Panc1 (cell line): Measurements from ENCODE around the gene CCL28.

ENCODE experiments used
- CTCF ChIP-seq: fragments of 450-650 bp; IDR thresholded peaks from 2 replicates; pipeline ENCODE4 v1.5.1; 2017; ENCODE audit warnings: mild to moderate bottlenecking
- POLR2AphosphoS5 ChIP-seq: IDR thresholded peaks from 2 replicates; pipeline ENCODE4 v1.6.1; 2012; ENCODE audit warnings: mild to moderate bottlenecking, low read depth, low read length, moderate library complexity
- REST ChIP-seq, 2 experiments: IDR thresholded peaks; 2 replicates each; pipeline ENCODE4 v1.6.1; 2011 to 2012; ENCODE audit warnings: low read depth in 2 of 2, control low read depth in 1 of 2, low read length in 1 of 2, mild to moderate bottlenecking in 1 of 2, moderate library complexity in 1 of 2; ENCODE audit not compliant: insufficient read depth in 1 of 2
- SIN3A ChIP-seq: IDR thresholded peaks from 2 replicates; pipeline ENCODE4 v1.6.1; 2012; ENCODE audit warnings: low read depth, mild to moderate bottlenecking, low read length, moderate library complexity, borderline replicate concordance; ENCODE audit not compliant: insufficient read depth

- TF ChIP-seq CTCF (no peak), REST (IDR thresholded peaks at IDR 0.05; ENCODE audit: insufficient read depth in 1 of 2, low read depth in 2 of 2, low read length in 1 of 2) (no peak), POLR2AphosphoS5 (no peak), SIN3A (no peak)
These were observed 15.4 kb downstream of the CCL28 start for GRCh38 chr5:43396762-43397304.
